EH (cell line): ENCODE measurements around the gene SEC22B.
"Not testable (repeated sequence)": the region's sequence is repeated elsewhere in the genome, so short reads cannot be mapped to it uniquely, and the experiment has no call there.

ENCODE experiments used
- DNase-seq: peaks from one replicate; pipeline ENCODE4 v3.0.0-alpha.2; 2015; ENCODE audit warnings: low read depth

SEC22B gene

GRCh38 chr1:120176092-120176855 lies at the start of gene SEC22B:
Gene SEC22B (minus strand): TSS chr1:120176520. CDS start chr1:120176381, 139 bp downstream.
- DNase-seq = peak; percentile 95

GRCh38 chr1:120217933-120218332 lies 41.6 kb upstream of the SEC22B start:
- DNase-seq = not testable (repeated sequence)

GRCh38 chr1:120217175-120217929 lies 41.0 kb upstream of the SEC22B start:
- DNase-seq = peak; percentile 16

- DNase-seq = not testable (repeated sequence)
These were observed 37.3 kb upstream of the SEC22B start for GRCh38 chr1:120213606-120214005.

DNA sequence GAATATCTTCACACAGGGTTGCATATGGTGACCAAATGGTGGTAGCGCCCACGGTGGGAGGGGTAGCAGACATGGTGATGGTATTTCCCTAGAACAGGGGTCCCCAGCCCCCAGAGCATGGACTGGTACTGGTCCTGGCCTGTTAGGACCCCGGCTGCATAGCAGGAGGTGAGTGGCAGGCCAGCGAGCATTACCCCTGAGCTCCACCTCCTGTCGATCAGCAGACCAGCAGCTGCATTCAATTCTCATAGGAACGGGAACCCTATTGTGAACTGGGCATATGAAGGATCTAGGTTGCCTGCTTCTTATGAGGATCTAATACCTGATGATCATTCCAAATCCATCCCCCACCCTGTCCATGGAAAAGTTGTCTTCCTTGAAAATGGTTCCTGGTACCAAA lies 34.4 kb upstream of the SEC22B start:
- DNase-seq = not testable (repeated sequence)

DNA sequence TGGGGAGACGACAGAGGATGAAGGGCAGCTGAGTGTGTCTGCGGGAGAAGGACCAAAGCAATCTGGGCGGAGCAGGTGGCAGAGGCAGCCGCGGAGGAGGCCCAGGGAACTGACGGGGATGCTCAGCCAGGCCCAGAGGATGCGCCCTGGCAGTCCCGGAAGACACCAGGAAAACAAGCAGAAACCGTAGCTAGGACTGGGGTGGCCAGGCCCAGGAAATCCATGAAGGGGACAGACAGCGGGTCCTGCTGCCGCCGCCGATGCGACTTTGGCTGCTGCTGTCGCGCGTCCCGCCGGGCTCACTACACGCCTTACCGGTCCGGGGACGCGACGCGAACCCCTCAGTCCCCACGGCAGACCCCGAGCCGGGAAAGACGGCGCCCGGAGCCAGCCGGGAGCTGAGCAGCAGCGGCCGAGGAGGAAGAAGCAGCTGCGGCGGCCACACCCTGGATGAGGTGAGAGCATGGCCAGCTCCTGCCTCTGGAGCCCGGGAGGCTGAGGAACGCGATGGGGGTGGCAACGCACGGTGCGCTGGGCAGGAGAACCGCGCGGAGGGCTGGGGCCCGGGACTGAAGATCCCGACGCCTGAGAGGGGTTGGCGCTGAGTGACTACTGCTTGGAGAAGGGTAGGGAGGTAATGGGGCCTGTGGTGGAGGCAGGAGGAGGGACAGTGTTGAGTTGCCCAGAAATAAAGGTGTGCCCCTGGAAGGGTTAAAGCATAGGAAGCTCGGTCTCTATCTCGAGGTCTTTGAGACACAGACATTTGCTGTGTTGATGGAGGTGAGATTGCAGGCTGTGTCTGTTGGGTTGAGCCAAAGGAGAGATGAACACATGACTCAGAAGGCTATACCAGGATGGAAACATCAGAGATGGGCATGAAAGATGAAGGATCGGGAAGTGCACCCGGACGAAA lies 20.8 kb upstream of the SEC22B start:
- DNase-seq = peak; percentile 16

DNA sequence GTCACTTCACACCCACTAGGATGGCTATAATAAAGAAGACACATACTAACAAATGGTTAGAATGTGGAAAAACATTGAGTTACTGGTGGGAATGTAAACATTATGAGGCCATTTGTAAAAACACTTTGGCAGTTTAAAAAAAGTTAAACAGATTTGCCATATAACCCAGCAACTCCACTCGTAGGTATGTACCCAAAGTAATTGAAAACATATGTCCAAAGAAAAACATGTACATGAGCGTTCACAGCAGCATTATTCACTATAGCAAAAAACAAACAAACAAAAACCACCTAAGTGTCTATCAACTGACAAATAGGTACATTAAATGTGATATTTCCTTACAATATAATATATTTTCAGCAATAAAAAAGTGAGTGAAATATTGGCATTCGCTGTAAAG lies 12.3 kb upstream of the SEC22B start:
- not testable (repeated sequence) for DNase-seq

GRCh38 chr1:120182176-120182707 lies 5.9 kb upstream of the SEC22B start:
- DNase-seq = not testable (repeated sequence)

GRCh38 chr1:120179811-120180690 lies 3.7 kb upstream of the SEC22B start:
- peak; percentile 87 for DNase-seq

GRCh38 chr1:120178799-120179756 lies 2.8 kb upstream of the SEC22B start:
- DNase-seq = peak; percentile 82

DNA sequence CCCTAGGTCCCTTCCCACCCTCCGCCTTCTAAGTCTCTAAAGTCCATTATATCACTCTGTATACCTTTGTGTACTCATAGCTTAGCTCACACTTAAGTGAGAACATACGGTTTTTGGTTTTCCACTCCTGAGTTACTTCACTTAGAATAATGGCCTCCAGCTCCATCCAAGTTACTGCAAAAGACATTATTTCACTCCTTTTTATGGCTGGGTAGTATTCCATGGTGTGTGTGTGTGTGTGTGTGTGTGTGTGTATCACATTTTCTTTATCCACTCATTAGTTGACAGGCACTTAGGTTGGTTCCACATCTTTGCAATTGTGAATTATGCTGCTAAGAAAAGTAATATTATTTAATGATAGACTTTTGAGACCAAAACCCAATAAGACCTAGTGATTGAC lies 1.7 kb upstream of the SEC22B start:
- DNase-seq = not testable (repeated sequence)

DNA sequence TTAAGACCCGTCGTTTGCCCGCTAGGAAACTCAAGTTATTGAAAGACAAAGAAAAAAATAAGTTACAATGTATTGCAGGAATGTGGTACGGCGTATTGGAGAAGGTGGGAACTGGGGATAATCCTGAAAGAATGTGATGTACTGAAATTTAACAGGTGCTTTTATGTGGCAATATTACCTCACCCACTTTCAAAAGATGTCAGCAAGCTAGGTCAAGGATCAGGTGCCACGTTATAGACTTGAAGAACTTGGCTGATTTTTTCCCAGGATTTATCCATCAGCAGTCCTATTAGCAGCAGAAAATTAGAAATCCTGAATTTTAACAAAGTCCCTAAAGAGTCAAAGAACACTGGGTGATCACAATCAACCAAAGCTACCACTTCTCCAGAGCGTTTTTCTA lies 632 bp downstream of the SEC22B start:
- not testable (repeated sequence) for DNase-seq

DNA sequence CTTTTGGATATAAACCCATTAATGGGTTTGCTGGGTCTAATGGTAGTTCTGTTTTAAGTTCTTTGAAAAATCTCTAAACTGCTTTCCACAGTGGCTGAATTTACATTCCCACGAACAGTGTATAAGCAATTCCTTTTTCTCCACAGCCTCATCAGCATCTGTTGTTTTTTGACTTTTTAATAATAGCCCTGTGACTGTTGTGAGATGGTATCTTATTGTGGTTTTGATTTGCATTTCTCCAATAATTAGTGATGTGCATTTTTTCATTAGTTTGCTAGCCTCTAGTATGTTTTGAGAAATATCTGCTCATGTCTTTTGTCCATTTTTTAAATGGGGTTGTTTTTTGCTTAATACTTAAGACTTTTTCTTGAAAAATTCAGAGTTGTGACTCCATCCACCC lies 11.6 kb downstream of the SEC22B start:
- not testable (repeated sequence) for DNase-seq

DNA sequence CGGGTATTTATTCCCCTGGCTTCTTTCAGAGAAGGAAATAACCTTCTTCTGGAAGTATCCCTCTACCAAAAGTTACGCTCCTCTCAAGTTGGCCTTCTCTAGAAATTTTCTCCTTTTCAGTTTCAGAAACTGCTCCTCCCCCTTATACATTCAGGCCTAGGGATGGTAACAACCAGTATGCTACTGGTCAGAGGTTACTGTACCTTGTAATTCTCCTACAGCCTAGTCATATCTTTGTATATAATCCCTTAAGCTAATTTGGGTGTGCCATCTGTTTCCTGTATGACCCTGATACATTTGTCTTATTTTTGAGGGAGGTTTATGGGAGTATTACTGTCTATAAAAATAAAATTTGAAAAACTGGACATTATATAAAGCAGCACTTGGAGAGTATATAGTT lies 14.3 kb downstream of the SEC22B start:
- not testable (repeated sequence) for DNase-seq

GRCh38 chr1:120158495-120158894 lies 17.8 kb downstream of the SEC22B start:
- DNase-seq = not testable (repeated sequence)

GRCh38 chr1:120158086-120158485 lies 18.2 kb downstream of the SEC22B start:
- DNase-seq = not testable (repeated sequence)

GRCh38 chr1:120150138-120150822 lies 26.0 kb downstream of the SEC22B start:
- not testable (repeated sequence) for DNase-seq

DNA sequence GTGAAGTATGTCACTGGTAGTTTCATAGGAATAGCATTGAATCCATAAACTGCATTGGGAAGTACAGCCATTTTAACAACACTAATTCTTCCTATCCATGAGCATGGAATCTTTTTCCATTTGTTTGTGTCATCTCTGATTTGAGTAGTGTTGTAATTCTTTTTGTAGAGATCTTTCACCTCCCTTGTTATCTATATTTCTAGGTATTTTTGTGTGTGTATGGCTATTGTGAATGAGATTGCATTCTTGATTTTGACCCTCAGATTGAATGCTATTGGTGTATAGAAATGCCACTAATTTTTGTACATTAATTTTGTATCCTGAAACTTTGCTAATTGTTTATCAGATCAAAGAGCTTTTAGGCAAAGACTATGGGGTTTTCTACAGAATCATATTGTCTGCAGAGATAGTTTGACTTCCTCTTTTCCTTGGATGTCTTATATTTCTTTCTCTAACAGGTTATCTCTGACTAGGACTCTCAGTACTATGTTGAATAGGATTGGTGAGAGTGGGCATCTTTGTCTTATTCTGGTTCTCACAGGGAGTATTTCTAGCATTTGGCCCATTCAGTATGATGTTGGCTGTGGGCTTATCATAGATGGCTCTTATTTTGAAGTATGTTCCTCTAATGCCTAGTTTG lies 26.8 kb downstream of the SEC22B start:
- not testable (repeated sequence) for DNase-seq
